Measurements from ENCODE around the gene EIF4H. TPM values are rescaled to one million over a fixed set of nuclear protein-coding genes. Genes with fewer than 3 reads are reported as not detected.
"Not testable (repeated sequence)": the region's sequence is repeated elsewhere in the genome, so short reads cannot be mapped to it uniquely, and the experiment has no call there.

Gene EIF4H
- total RNA-seq, 1 donor from 2014 or later: 295 TPM

GRCh38 chr7:74223711-74224510 lies 49.8 kb downstream of the EIF4H start:
- no peak for TF ChIP-seq CTCF (conservative IDR thresholded peaks at IDR 0.05)
- H3K36me3 Mint-ChIP-seq (ENCODE audit: low read depth): peaks cover 6% of the 10 kb centered on the region
- no peak overlapping the region for H3K27ac Mint-ChIP-seq (ENCODE audit: unreplicated experiment)

GRCh38 chr7:74224511-74224832 lies 50.3 kb downstream of the EIF4H start:
- peaks cover 6% of the 10 kb centered on the region for H3K36me3 Mint-ChIP-seq (ENCODE audit: low read depth)
- no peak overlapping the region for H3K27ac Mint-ChIP-seq (ENCODE audit: unreplicated experiment)
- DNase-seq (ENCODE audit: low read depth, low spot score): no peak
- no peak for TF ChIP-seq CTCF (conservative IDR thresholded peaks at IDR 0.05)
- H3K4me3 Mint-ChIP-seq: no peak overlapping the region
- no peaks in the 10 kb centered on the region for H3K27me3 Mint-ChIP-seq (ENCODE audit: low read depth)
- H3K9me3 Mint-ChIP-seq: no peaks in the 10 kb centered on the region
- H3K4me1 Mint-ChIP-seq: no peaks in the 10 kb centered on the region

More at GRCh38 chr7:74223711-74224510, 49.8 kb downstream of the EIF4H start:
- H3K4me3 Mint-ChIP-seq: no peak overlapping the region
- DNase-seq (ENCODE audit: low read depth, low spot score): no peak
- no peaks in the 10 kb centered on the region for H3K9me3 Mint-ChIP-seq
- H3K27me3 Mint-ChIP-seq (ENCODE audit: low read depth): no peaks in the 10 kb centered on the region
- no peaks in the 10 kb centered on the region for H3K4me1 Mint-ChIP-seq

GRCh38 chr7:74224907-74225306 lies 50.8 kb downstream of the EIF4H start:
- H3K4me1 Mint-ChIP-seq; H3K27me3 Mint-ChIP-seq (ENCODE audit: low read depth); H3K4me3 Mint-ChIP-seq; H3K9me3 Mint-ChIP-seq; DNase-seq (ENCODE audit: low read depth, low spot score); H3K36me3 Mint-ChIP-seq (ENCODE audit: low read depth); H3K27ac Mint-ChIP-seq (ENCODE audit: unreplicated experiment): not testable (repeated sequence)

GRCh38 chr7:74225400-74225799 lies 51.2 kb downstream of the EIF4H start:
- Mint-ChIP-seq H3K4me3 (no peak overlapping the region), H3K4me1 (no peaks in the 10 kb centered on the region), H3K27me3 (ENCODE audit: low read depth) (no peaks in the 10 kb centered on the region), H3K27ac (ENCODE audit: unreplicated experiment) (no peak overlapping the region), H3K36me3 (ENCODE audit: low read depth) (peaks cover 6% of the 10 kb centered on the region), H3K9me3 (no peaks in the 10 kb centered on the region)
- no peak for TF ChIP-seq CTCF (conservative IDR thresholded peaks at IDR 0.05)
- no peak for DNase-seq (ENCODE audit: low read depth, low spot score)

GRCh38 chr7:74226633-74227032 lies 52.5 kb downstream of the EIF4H start:
- Mint-ChIP-seq H3K4me1 (no peaks in the 10 kb centered on the region), H3K36me3 (ENCODE audit: low read depth) (peaks cover 13% of the 10 kb centered on the region), H3K27ac (ENCODE audit: unreplicated experiment) (no peak overlapping the region), H3K4me3 (no peak overlapping the region), H3K9me3 (no peaks in the 10 kb centered on the region), H3K27me3 (ENCODE audit: low read depth) (no peaks in the 10 kb centered on the region)
- no peak for DNase-seq (ENCODE audit: low read depth, low spot score)
- no peak for TF ChIP-seq CTCF (conservative IDR thresholded peaks at IDR 0.05)
